ENCODE data around the gene PTRH1. TPM values are rescaled to one million over a fixed set of nuclear protein-coding genes. Genes with fewer than 3 reads are reported as not detected.

PTRH1 gene
- total and polyA plus RNA-seq, 2 of the 4 experiments (the other 2 are of a cell fraction) = 5.4 to 14.8 TPM

DNA sequence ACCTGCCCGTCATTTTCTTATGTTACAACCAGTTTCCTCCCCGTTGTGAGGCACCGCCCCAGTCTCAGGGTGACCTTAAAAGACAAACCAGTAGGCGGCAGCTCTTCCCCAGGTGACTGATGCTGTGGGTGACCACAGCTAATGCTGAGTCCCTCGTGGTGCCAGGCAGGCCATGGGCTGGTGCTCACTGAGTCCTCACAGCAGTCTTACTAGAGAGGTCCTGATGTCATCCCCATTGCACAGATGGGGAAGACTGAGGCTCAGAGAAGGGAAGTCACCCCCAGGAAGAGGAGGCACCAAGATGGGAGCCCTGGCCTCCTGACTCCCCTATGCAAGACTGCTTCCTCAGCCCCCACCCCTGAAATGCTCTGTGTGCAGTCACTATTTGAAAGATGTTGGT lies 7.7 kb downstream of the PTRH1 start:
- no peak overlapping the region for H2AFZ ChIP-seq (replicated peaks; ENCODE audit: low read length, poor library complexity)
- no peaks in the 10 kb centered on the region; the same call in 1 of the 2 replicates for H3K27me3 ChIP-seq (ENCODE audit: control insufficient read depth, insufficient read depth, low read length)
- no peak overlapping the region for H3K4ac ChIP-seq (ENCODE audit: low read depth, low read length)
- H3K9me3 ChIP-seq (ENCODE audit: control insufficient read depth, insufficient read depth, low read length) = no peaks in the 10 kb centered on the region
- in situ Hi-C loops (cut with MboI; ENCODE audit: low sequenced_read_pairs) (no loop called here), intact Hi-C loops (cut with micrococcal nuclease) (no loop called here), dilution Hi-C loops (cut with HindIII; ENCODE audit: low sequenced_read_pairs, unreplicated experiment) (no loop called here)
- no peak overlapping the region for H2BK5ac ChIP-seq (ENCODE audit: low read depth, low read length, poor library complexity, severe bottlenecking)
- H3K36me3 ChIP-seq (ENCODE audit: control insufficient read depth, insufficient read depth, low read length) = no peaks in the 10 kb centered on the region
- H3K27ac ChIP-seq (ENCODE audit: insufficient read depth, low read length) = no peak overlapping the region
- POLR2A ChIA-PET (ENCODE audit: unreplicated experiment) = no interaction called here
- H2AK5ac ChIP-seq (ENCODE audit: low read depth, low read length) = no peak overlapping the region; the same call in 1 of the 2 replicates
- 56% methylated on average over 4 of the region's 5 CpGs; no CpG with 5 or more reads in 1 of the 2 experiments for WGBS, 2 experiments (ENCODE audit: extremely low coverage in 2 of 2, insufficient read length in 1 of 2)
- no peak overlapping the region for H3K18ac ChIP-seq (ENCODE audit: low read depth, low read length)
- H4K5ac ChIP-seq (ENCODE audit: low read depth, low read length) = no peak overlapping the region
- BruUV-seq (replicated peaks) = no TSS peak
- no peak overlapping the region for H3K9ac ChIP-seq (ENCODE audit: low read depth, low read length)
- DNase-seq = no peak
- CTCF ChIA-PET = no interaction called here
- no peak overlapping the region for H2BK120ac ChIP-seq (ENCODE audit: low read depth, low read length)
- H3K9me1 ChIP-seq (ENCODE audit: insufficient read depth, low read length) = no peaks in the 10 kb centered on the region
- no peaks in the 10 kb centered on the region for H3K4me1 ChIP-seq (ENCODE audit: control insufficient read depth, insufficient read depth, low read length)
- no peak overlapping the region for H2BK20ac ChIP-seq (ENCODE audit: low read depth, low read length)
- TF ChIP-seq CEBPB (IDR thresholded peaks at IDR 0.05; ENCODE audit: low read depth, low read length) (no peak), RFX5 (IDR thresholded peaks at IDR 0.05; ENCODE audit: low read depth, low read length) (no peak), RCOR1 (IDR thresholded peaks at IDR 0.05; ENCODE audit: insufficient replicate concordance, low read length) (no peak), MAZ (IDR thresholded peaks at IDR 0.05; ENCODE audit: borderline replicate concordance, low read depth, low read length) (no peak), POLR2A (IDR thresholded peaks at IDR 0.05; ENCODE audit: low read depth, low read length) (no peak), MAFK (IDR thresholded peaks at IDR 0.05; ENCODE audit: low read depth, low read length) (no peak), NFE2L2 (IDR thresholded peaks at IDR 0.05; ENCODE audit: low read depth, low read length) (no peak), SMC3 (IDR thresholded peaks at IDR 0.05; ENCODE audit: low read depth, low read length) (no peak), RAD21 (IDR thresholded peaks at IDR 0.05; ENCODE audit: low read length) (no peak), FOS (IDR thresholded peaks at IDR 0.05; ENCODE audit: low read depth, low read length) (no peak), CHD1 (IDR thresholded peaks at IDR 0.05; ENCODE audit: low read depth, low read length) (no peak), MXI1 (IDR thresholded peaks at IDR 0.05; ENCODE audit: borderline replicate concordance, low read depth, low read length) (no peak)
- TF ChIP-seq, protein P1, sequence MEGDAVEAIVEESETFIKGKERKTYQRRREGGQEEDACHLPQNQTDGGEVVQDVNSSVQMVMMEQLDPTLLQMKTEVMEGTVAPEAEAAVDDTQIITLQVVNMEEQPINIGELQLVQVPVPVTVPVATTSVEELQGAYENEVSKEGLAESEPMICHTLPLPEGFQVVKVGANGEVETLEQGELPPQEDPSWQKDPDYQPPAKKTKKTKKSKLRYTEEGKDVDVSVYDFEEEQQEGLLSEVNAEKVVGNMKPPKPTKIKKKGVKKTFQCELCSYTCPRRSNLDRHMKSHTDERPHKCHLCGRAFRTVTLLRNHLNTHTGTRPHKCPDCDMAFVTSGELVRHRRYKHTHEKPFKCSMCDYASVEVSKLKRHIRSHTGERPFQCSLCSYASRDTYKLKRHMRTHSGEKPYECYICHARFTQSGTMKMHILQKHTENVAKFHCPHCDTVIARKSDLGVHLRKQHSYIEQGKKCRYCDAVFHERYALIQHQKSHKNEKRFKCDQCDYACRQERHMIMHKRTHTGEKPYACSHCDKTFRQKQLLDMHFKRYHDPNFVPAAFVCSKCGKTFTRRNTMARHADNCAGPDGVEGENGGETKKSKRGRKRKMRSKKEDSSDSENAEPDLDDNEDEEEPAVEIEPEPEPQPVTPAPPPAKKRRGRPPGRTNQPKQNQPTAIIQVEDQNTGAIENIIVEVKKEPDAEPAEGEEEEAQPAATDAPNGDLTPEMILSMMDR (conservative IDR thresholded peaks at IDR 0.05; ENCODE audit: low read depth, low read length) = no peak
- TF ChIP-seq, protein P2, sequence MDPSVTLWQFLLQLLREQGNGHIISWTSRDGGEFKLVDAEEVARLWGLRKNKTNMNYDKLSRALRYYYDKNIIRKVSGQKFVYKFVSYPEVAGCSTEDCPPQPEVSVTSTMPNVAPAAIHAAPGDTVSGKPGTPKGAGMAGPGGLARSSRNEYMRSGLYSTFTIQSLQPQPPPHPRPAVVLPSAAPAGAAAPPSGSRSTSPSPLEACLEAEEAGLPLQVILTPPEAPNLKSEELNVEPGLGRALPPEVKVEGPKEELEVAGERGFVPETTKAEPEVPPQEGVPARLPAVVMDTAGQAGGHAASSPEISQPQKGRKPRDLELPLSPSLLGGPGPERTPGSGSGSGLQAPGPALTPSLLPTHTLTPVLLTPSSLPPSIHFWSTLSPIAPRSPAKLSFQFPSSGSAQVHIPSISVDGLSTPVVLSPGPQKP (IDR thresholded peaks at IDR 0.05; ENCODE audit: borderline replicate concordance, low read depth, low read length) = no peak
- H4K20me1 ChIP-seq (ENCODE audit: insufficient read depth, low read length) = peaks cover 3% of the 10 kb centered on the region; the same call in 1 of the 2 replicates
- no peak overlapping the region for H3K23ac ChIP-seq (ENCODE audit: low read depth, low read length)
- no peak overlapping the region for H3K4me3 ChIP-seq (ENCODE audit: insufficient read depth, low read depth, low read length)
- no peak overlapping the region for H4K91ac ChIP-seq (ENCODE audit: insufficient read depth, low read depth, low read length)
- H3K4me2 ChIP-seq (ENCODE audit: low read depth, low read length) = no peak overlapping the region
- no peak overlapping the region for H4K8ac ChIP-seq (ENCODE audit: low read depth in 2 of 2, low read length in 2 of 2)
- no peak overlapping the region for H2BK15ac ChIP-seq (ENCODE audit: low read depth, low read length)
- H3K14ac ChIP-seq (replicated peaks; ENCODE audit: low read depth, low read length) = no peak overlapping the region
- H3K79me1 ChIP-seq (ENCODE audit: low read depth in 1 of 2, low read length in 2 of 2) = 0 out of 4 replicates have a peak, but pooled peaks cover 0 to 3% of the 10 kb centered on the region in 2 experiments
- no peak for ATAC-seq (ENCODE audit: low read depth)
- no peak overlapping the region for H2AK9ac ChIP-seq (replicated peaks; ENCODE audit: low read depth, low read length, poor library complexity)
- no peak overlapping the region for H3K56ac ChIP-seq (ENCODE audit: extremely low read depth, insufficient read depth, low read length)

Measured in IMR-90 (cell line).